Measurements from ENCODE around the gene MARVELD2.

DNA sequence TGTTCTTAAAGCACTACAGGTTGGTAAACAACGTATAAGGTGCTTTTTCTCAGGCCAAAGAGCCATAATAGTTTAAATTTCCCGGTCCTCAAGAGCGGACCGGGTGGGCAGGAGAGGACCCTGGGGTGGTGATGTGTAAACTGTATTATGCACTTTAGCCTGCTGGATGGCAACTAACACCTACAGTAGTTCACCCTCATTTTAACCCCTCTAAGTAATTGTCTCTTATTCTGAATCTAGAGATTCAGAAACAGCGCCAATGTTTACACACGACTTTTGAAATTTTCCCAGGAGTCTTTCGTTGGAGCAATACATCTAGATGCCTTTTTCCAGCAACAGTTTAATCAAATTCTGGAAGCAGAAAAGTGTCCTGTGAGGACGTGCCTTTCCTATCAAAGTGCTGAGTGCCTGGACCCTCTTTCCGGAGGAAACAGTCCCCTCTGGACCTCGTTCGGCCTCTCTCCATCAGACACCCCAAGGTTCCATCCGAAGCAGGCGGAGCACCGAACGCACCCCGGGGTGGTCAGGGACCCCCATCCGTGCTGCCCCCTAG, 77.0 kb downstream of the MARVELD2 start:
- TF ChIP-seq, protein P1, sequence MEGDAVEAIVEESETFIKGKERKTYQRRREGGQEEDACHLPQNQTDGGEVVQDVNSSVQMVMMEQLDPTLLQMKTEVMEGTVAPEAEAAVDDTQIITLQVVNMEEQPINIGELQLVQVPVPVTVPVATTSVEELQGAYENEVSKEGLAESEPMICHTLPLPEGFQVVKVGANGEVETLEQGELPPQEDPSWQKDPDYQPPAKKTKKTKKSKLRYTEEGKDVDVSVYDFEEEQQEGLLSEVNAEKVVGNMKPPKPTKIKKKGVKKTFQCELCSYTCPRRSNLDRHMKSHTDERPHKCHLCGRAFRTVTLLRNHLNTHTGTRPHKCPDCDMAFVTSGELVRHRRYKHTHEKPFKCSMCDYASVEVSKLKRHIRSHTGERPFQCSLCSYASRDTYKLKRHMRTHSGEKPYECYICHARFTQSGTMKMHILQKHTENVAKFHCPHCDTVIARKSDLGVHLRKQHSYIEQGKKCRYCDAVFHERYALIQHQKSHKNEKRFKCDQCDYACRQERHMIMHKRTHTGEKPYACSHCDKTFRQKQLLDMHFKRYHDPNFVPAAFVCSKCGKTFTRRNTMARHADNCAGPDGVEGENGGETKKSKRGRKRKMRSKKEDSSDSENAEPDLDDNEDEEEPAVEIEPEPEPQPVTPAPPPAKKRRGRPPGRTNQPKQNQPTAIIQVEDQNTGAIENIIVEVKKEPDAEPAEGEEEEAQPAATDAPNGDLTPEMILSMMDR (IDR thresholded peaks at IDR 0.05), result no peak
- no peak for TF ChIP-seq POLR2AphosphoS5 (IDR thresholded peaks at IDR 0.05)
- TF ChIP-seq POLR2A (IDR thresholded peaks at IDR 0.05), result no peak
